H1 (cell line): Measurements from ENCODE around the gene ASTN1. TPM values are rescaled to one million over a fixed set of nuclear protein-coding genes. Genes with fewer than 3 reads are reported as not detected.

Experiments used
- CTCF ChIA-PET: fragments of 300-600 bp; sonication (Branson Sonifier 250); formaldehyde crosslinking; loops from one replicate; lab custom pipeline; 2021; ENCODE audit not compliant: partially characterized antibody; lab: Charles Lee
- POLR2A ChIA-PET: fragments of 300-600 bp; sonication (Branson Sonifier 250); formaldehyde crosslinking; loops from one replicate; lab custom pipeline; 2021; ENCODE audit warnings: inconsistent platforms; ENCODE audit not compliant: partially characterized antibody; lab: Charles Lee
- DNase-seq, 2 experiments: peaks; one replicate each; pipeline versions ENCODE4 v3.0.0 to v3.0.0-alpha.2; 2010 to 2022; ENCODE audit warnings: low spot score in 2 of 2, low read depth in 1 of 2, mixed read lengths in 1 of 2
- FAIRE-seq: peaks from 2 replicates; lab custom pipeline; 2011; peaks lifted over from hg19 to GRCh38; lab: Jason Lieb, UNC
- H2AFZ ChIP-seq: 2 replicates; pipeline ENCODE4 v1.8.1; 2012; ENCODE audit warnings: low read length, inconsistent platforms
- H2AK5ac ChIP-seq: 2 replicates; pipeline ENCODE4 v1.6.1; 2013; ENCODE audit warnings: low read depth, low read length
- H2BK120ac ChIP-seq: replicated peaks from 2 replicates; pipeline ENCODE3; 2013; ENCODE audit warnings: low read depth, low read length, inconsistent platforms
- H2BK12ac ChIP-seq: 2 replicates; pipeline ENCODE4 v1.6.1; 2013; ENCODE audit warnings: low read depth, low read length
- H2BK15ac ChIP-seq: 2 replicates; pipeline ENCODE4 v1.6.1; 2013; ENCODE audit warnings: low read length
- H2BK20ac ChIP-seq: 2 replicates; pipeline ENCODE4 v1.6.1; 2013; ENCODE audit warnings: low read length
- H2BK5ac ChIP-seq: 2 replicates; pipeline ENCODE4 v1.6.1; 2013; ENCODE audit warnings: low read depth, low read length
- H3K14ac ChIP-seq: 2 replicates; pipeline ENCODE4 v1.6.1; 2013; ENCODE audit warnings: inconsistent platforms; ENCODE audit not compliant: insufficient read length
- H3K18ac ChIP-seq: 2 replicates; pipeline ENCODE4 v1.6.1; 2013; ENCODE audit warnings: low read length; ENCODE audit errors: extremely low read depth
- H3K23ac ChIP-seq: 2 replicates; pipeline ENCODE4 v1.6.1; 2013; ENCODE audit warnings: inconsistent platforms; ENCODE audit not compliant: insufficient read length
- H3K23me2 ChIP-seq: 2 replicates; pipeline ENCODE4 v1.6.1; 2013; ENCODE audit warnings: low read depth, low read length
- H3K27ac ChIP-seq: 2 replicates; pipeline ENCODE4 v1.6.1; 2011; ENCODE audit warnings: low read depth, low read length, inconsistent platforms
- H3K27me3 ChIP-seq, 4 experiments: replicated peaks in 1 of 4; 1 replicate in 1 of 4; 2 replicates in 3 of 4; pipeline versions ENCODE4 v1.6.1 to v1.8.1; 2011 to 2013; ENCODE audit warnings: low read length in 3 of 4, mild to moderate bottlenecking in 3 of 4, inconsistent platforms in 2 of 4, mixed read lengths in 2 of 4, moderate library complexity in 1 of 4; ENCODE audit not compliant: control insufficient read depth in 3 of 4, insufficient read depth in 3 of 4; ENCODE audit errors: extremely low read depth in 1 of 4
- H3K36me3 ChIP-seq, 4 experiments: 2 replicates each; pipeline versions ENCODE4 v1.6.1 to v1.8.1; 2011 to 2013; ENCODE audit warnings: mild to moderate bottlenecking in 4 of 4, low read length in 3 of 4, moderate library complexity in 2 of 4, control low read depth in 1 of 4, inconsistent platforms in 1 of 4; ENCODE audit not compliant: insufficient read depth in 4 of 4, control insufficient read depth in 2 of 4
- H3K4ac ChIP-seq: replicated peaks from 2 replicates; pipeline ENCODE3; 2013; ENCODE audit warnings: low read length, low read depth, mixed read lengths, inconsistent platforms; ENCODE audit not compliant: insufficient read length
- H3K4me1 ChIP-seq, 4 experiments: replicated peaks in 1 of 4; 1 replicate in 1 of 4; 2 replicates in 3 of 4; pipeline versions ENCODE4 v1.6.1 to v1.8.1; 2011 to 2013; ENCODE audit warnings: low read length in 3 of 4, inconsistent platforms in 2 of 4, mixed read lengths in 1 of 4; ENCODE audit not compliant: insufficient read depth in 4 of 4, control insufficient read depth in 3 of 4
- H3K4me2 ChIP-seq, 2 experiments: 2 replicates each; pipeline versions ENCODE4 v1.6.1 to v1.8.1; 2011 to 2013; ENCODE audit warnings: low read depth in 2 of 2, low read length in 2 of 2, control low read depth in 1 of 2, inconsistent platforms in 1 of 2, mild to moderate bottlenecking in 1 of 2; ENCODE audit not compliant: insufficient read depth in 1 of 2
- H3K4me3 ChIP-seq, 4 experiments: fragments of 200-600, 300-600 bp in 1 of 4; sonication (generic), shearing (Covaris generic), sonication (Bioruptor Twin) in 1 of 4; 2 replicates each; pipeline versions ENCODE4 v1.5.1 to v1.8.1; 2011 to 2016; ENCODE audit warnings: low read length in 4 of 4, low read depth in 3 of 4, control low read depth in 2 of 4, inconsistent platforms in 2 of 4, mild to moderate bottlenecking in 2 of 4, mixed read lengths in 1 of 4, moderate library complexity in 1 of 4; ENCODE audit not compliant: insufficient read depth in 2 of 4; ENCODE audit errors: extremely low read depth in 1 of 4
- H3K56ac ChIP-seq: replicated peaks from 2 replicates; pipeline ENCODE3; 2013; ENCODE audit warnings: low read depth, mild to moderate bottlenecking, mixed read lengths, low read length, inconsistent platforms; ENCODE audit not compliant: insufficient read length
- H3K79me1 ChIP-seq: 2 replicates; pipeline ENCODE4 v1.6.1; 2013; ENCODE audit warnings: low read depth, low read length, control low read depth
- H3K79me2 ChIP-seq, 2 experiments: 2 replicates each; pipeline versions ENCODE4 v1.6.1 to v1.8.1; 2012 to 2013; ENCODE audit warnings: low read length in 2 of 2, mild to moderate bottlenecking in 2 of 2, inconsistent platforms in 1 of 2; ENCODE audit not compliant: insufficient read depth in 2 of 2, control insufficient read depth in 1 of 2
- H3K9ac ChIP-seq, 4 experiments: replicated peaks in 1 of 4; 1 replicate in 1 of 4; 2 replicates in 3 of 4; pipeline versions ENCODE4 v1.6.1 to v1.8.1; 2011 to 2013; ENCODE audit warnings: low read depth in 3 of 4, low read length in 3 of 4, control low read depth in 2 of 4, mild to moderate bottlenecking in 2 of 4, moderate library complexity in 2 of 4, inconsistent platforms in 1 of 4; ENCODE audit errors: extremely low read depth in 1 of 4
- H3K9me3 ChIP-seq, 2 experiments: 2 replicates each; pipeline versions ENCODE4 v1.6.1 to v1.8.1; 2012 to 2013; ENCODE audit warnings: mild to moderate bottlenecking in 2 of 2, moderate library complexity in 2 of 2, control low read depth in 1 of 2, inconsistent platforms in 1 of 2, low read depth in 1 of 2, low read length in 1 of 2, mixed read lengths in 1 of 2; ENCODE audit not compliant: insufficient read depth in 2 of 2
- H4K20me1 ChIP-seq, 2 experiments: replicated peaks in 1 of 2; 2 replicates each; pipeline versions ENCODE3 to v1.8.1; 2011 to 2013; ENCODE audit warnings: inconsistent platforms in 2 of 2, low read length in 2 of 2, mild to moderate bottlenecking in 1 of 2; ENCODE audit not compliant: insufficient read depth in 2 of 2, control insufficient read depth in 1 of 2
- H4K5ac ChIP-seq: 2 replicates; pipeline ENCODE4 v1.6.1; 2013; ENCODE audit warnings: low read length, low read depth, mixed read lengths, inconsistent platforms; ENCODE audit not compliant: insufficient read length
- H4K8ac ChIP-seq: 2 replicates; pipeline ENCODE4 v1.8.0; 2013; ENCODE audit warnings: mild to moderate bottlenecking, moderate library complexity, low read length, inconsistent platforms; ENCODE audit not compliant: insufficient read depth; ENCODE audit errors: extremely low read depth
- H4K91ac ChIP-seq: replicated peaks from 2 replicates; pipeline ENCODE3; 2013; ENCODE audit warnings: low read length, mixed read lengths, inconsistent platforms; ENCODE audit not compliant: insufficient read length
- ATF2 ChIP-seq: IDR thresholded peaks from 2 replicates; pipeline ENCODE4 v1.6.1; 2012; ENCODE audit warnings: low read length, inconsistent platforms
- BACH1 ChIP-seq: IDR thresholded peaks from 2 replicates; pipeline ENCODE4 v1.6.1; 2012; ENCODE audit warnings: low read length, improper control_type of control experiment
- CHD2 ChIP-seq: IDR thresholded peaks from 2 replicates; pipeline ENCODE4 v1.6.1; 2012; ENCODE audit warnings: low read length, improper control_type of control experiment
- CREB1 ChIP-seq: IDR thresholded peaks from 2 replicates; pipeline ENCODE4 v1.6.1; 2012; ENCODE audit warnings: inconsistent platforms
- RFX5 ChIP-seq: IDR thresholded peaks from 2 replicates; pipeline ENCODE4 v1.6.1; 2011; ENCODE audit warnings: low read depth, low read length, improper control_type of control experiment, borderline replicate concordance
- RNF2 ChIP-seq: fragments of 200-900, 300-1000 bp; sonication (generic); IDR thresholded peaks from 2 replicates; pipeline ENCODE4 v1.7.1; 2016; ENCODE audit warnings: borderline replicate concordance, low read depth, mild to moderate bottlenecking, antibody characterized with exemption, low read length; ENCODE audit not compliant: poor library complexity, severe bottlenecking; ENCODE audit errors: missing control alignments
- SP1 ChIP-seq: IDR thresholded peaks from 2 replicates; pipeline ENCODE4 v1.6.1; 2011; ENCODE audit warnings: low read depth, low read length
- SP2 ChIP-seq: IDR thresholded peaks from 2 replicates; pipeline ENCODE4 v1.6.1; 2012; ENCODE audit warnings: mild to moderate bottlenecking, low read length, inconsistent platforms
- TAF1 ChIP-seq: IDR thresholded peaks from 2 replicates; pipeline ENCODE4 v1.6.1; 2011; ENCODE audit warnings: mild to moderate bottlenecking, low read depth, low read length
- TAF7 ChIP-seq: optimal IDR thresholded peaks from 2 replicates; pipeline ENCODE3; 2011; ENCODE audit warnings: low read depth, mild to moderate bottlenecking, inconsistent platforms, low read length, moderate library complexity, borderline replicate concordance
- WGBS, 2 experiments: shearing (Covaris generic) in 1 of 2; methylation state at CpG; one replicate each; pipeline versions ENCODE4 v1.1.6 to v1.1.7; 2013 to 2015; ENCODE audit warnings: low lambda C conversion rate in 2 of 2, mixed read lengths in 2 of 2, inconsistent platforms in 1 of 2, low coverage in 1 of 2, missing lambda C conversion rate in 1 of 2; ENCODE audit not compliant: insufficient replicate concordance in 2 of 2, insufficient coverage in 1 of 2, insufficient read length in 1 of 2; ENCODE audit errors: extremely low coverage in 1 of 2, missing lambda C conversion rate in 1 of 2; 5-methylcytosine and 5-hydroxymethylcytosine counted together
- polyA plus RNA-seq, 7 experiments: library from polyadenylated mRNA; depleted of rRNA in 3 of 7; stranded (reverse) in 5 of 7; unstranded in 2 of 7; fragments of >200 nt in 5 of 7; fragments of 200-250 nt in 2 of 7; gene quantifications; 1 replicate in 5 of 7; 2 replicates in 1 of 7; 4 replicates in 1 of 7; pipeline versions ENCODE4 v1.2.1 to v1.2.3, GENCODE V29; 2011 to 2013; ENCODE audit warnings: missing spikeins in 2 of 7, mixed read lengths in 2 of 7
- total RNA-seq: library from RNA; stranded (reverse); fragmentation: NEBNext Ultra II Directional; extraction: Animal tissue kit (Norgen Biotek cat#: 25700); gene quantifications from 2 replicates; pipeline ENCODE4 v1.2.1, GENCODE V29; 2021

ASTN1 gene
- total and polyA plus RNA-seq, 2 of the 8 experiments (the other 6 are each of a cell fraction or from before 2014, with no cell fraction given): 2.9 to 4.1 TPM

- TF ChIP-seq SP1 (no peak), RNF2 (no peak), CREB1 (no peak), TAF7 (no peak), ATF2 (no peak), SP2 (no peak), TAF1 (no peak), BACH1 (no peak), CHD2 (no peak), RFX5 (no peak)
- no peak overlapping the region for H3K4me3 ChIP-seq
- 0 out of 2 replicates have a peak, but pooled peaks cover 3% of the 10 kb centered on the region for H3K23me2 ChIP-seq
- no peak overlapping the region for H4K5ac ChIP-seq
- no peak overlapping the region for H3K27ac ChIP-seq
- H2BK12ac ChIP-seq: no peak overlapping the region
- H3K23ac ChIP-seq: no peak overlapping the region
- H2AFZ ChIP-seq: no peak overlapping the region
- H2AK5ac ChIP-seq: no peak overlapping the region
- no peak overlapping the region for H2BK120ac ChIP-seq
- no peak overlapping the region for H3K9ac ChIP-seq
- WGBS, 2 experiments: 100% methylated on average over 1 of the region's 1 CpG; no CpG with 5 or more reads in 1 of the 2 experiments
- no peaks in the 10 kb centered on the region for H4K20me1 ChIP-seq
- ChIA-PET POLR2A (no interaction called here), CTCF (interaction anchor here (1.2 kb wide), 2 partner anchors 91 to 193 kb away, joined by 3 to 4 read pairs; no protein-coding TSS in a partner anchor)
- H2BK15ac ChIP-seq: no peak overlapping the region
- FAIRE-seq (no peak), DNase-seq (no peak)
- H3K79me1 ChIP-seq: no peaks in the 10 kb centered on the region
- no peak overlapping the region for H2BK5ac ChIP-seq
- no peak overlapping the region for H3K4me2 ChIP-seq
- H4K91ac ChIP-seq: no peak overlapping the region
- no peak overlapping the region for H3K4ac ChIP-seq
- no peak overlapping the region for H4K8ac ChIP-seq
- H3K79me2 ChIP-seq: no peaks in the 10 kb centered on the region
- H3K9me3 ChIP-seq: no peaks in the 10 kb centered on the region
- no peaks in the 10 kb centered on the region for H3K4me1 ChIP-seq
- H3K27me3 ChIP-seq: peaks cover 0 to 1% (median 0%) of the 10 kb centered on the region in 4 experiments; a peak in 1 of 7 replicates
- H3K36me3 ChIP-seq: no peaks in the 10 kb centered on the region
- H3K14ac ChIP-seq: no peak overlapping the region
- H3K56ac ChIP-seq: no peak overlapping the region
- no peak overlapping the region for H2BK20ac ChIP-seq
- H3K18ac ChIP-seq: no peak overlapping the region
These were observed 175.5 kb downstream of the ASTN1 start for GRCh38 chr1:176989023-176989422.
